ENCODE data around the gene ABLIM1.

DNA sequence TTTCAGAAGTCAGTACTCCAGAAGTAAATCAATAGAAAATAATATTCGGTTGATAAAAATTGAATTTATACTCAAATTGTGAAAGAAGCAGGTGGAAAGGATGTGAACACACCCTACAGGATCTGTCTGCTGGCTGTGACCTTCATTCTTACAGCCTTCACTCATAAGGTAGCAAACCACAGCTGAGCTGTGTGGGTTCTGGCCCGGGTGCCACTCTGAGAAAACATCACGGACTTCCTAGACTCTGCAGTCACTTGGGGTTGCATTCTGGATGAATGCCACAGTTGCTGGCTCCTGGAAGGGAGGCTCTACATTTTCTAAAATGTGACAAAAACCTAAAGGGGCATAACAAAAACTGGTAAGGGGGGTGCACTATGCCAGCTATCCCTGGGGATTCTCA lies 36.0 kb upstream of the ABLIM1 start:
- no peak for TF ChIP-seq POLR2A (IDR thresholded peaks at IDR 0.05)
- no peak for TF ChIP-seq CTCF (IDR thresholded peaks at IDR 0.05)
